ENCODE data around the gene PLEKHJ1. TPM values are rescaled to one million over a fixed set of nuclear protein-coding genes. Genes with fewer than 3 reads are reported as not detected.
A peak's percentile ranks its signal among the peaks of the same experiment; 100 is the strongest.

Gene PLEKHJ1
- total and polyA plus RNA-seq, 2 of the 13 experiments (the other 11 are each of a cell fraction or from before 2014, with no cell fraction given) = 70.5 to 130 TPM

DNA sequence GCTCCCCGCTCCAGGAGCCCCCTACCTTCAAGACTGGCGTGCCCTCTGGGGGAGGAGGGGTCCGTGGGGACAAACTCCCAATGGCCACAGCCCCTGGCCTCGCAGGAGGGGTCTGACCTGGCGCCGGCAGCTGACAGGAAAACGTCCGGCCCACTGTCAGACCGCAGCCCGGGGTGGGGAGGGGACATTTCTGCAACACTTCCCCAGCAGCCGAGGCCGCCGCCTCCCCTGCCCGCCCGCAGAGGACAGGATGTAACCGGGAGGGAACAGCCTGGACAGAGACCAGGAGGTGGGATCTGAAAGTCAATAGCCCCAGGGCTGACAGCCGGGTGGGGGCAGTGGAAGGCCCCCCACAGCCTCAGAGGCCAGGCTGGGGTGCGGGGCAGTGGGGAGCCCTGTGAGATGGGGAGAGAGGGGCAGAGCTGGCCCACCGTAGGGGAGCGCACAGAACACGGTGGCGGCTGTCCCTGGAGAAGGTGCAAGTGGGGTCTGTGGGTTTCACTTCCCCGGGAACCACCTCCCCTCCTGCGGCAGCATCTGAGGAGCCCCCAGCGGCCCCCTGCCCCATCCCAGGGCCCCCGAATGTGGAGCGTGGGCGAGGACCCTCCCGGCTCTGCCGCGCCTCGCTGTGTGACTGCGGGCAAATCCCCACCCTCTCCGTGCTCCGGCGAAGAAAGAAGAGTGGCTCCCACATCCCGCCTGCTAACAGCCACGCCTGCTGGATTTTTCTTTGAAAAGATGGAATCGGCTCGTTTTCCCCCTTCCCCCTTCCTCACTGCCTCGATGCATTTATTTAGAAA, 46.1 kb upstream of the PLEKHJ1 start, which contains the start of gene PEAK3 (continued):
- TF ChIP-seq SAP130 (CRISPR knock-in tag; IDR thresholded peaks at IDR 0.05; ENCODE audit: low read depth) = peak; percentile 49; the same call in 1 of the 2 replicates
- no peak for TF ChIP-seq DNMT1 (CRISPR knock-in tag; IDR thresholded peaks at IDR 0.05)
- TF ChIP-seq MATR3 (CRISPR knock-in tag; IDR thresholded peaks at IDR 0.05) = no peak
- TF ChIP-seq TP53 (CRISPR knock-in tag; conservative IDR thresholded peaks at IDR 0.05) = no peak
- TF ChIP-seq MED13 (CRISPR knock-in tag; IDR thresholded peaks at IDR 0.05) = no peak
- TF ChIP-seq, protein P1, sequence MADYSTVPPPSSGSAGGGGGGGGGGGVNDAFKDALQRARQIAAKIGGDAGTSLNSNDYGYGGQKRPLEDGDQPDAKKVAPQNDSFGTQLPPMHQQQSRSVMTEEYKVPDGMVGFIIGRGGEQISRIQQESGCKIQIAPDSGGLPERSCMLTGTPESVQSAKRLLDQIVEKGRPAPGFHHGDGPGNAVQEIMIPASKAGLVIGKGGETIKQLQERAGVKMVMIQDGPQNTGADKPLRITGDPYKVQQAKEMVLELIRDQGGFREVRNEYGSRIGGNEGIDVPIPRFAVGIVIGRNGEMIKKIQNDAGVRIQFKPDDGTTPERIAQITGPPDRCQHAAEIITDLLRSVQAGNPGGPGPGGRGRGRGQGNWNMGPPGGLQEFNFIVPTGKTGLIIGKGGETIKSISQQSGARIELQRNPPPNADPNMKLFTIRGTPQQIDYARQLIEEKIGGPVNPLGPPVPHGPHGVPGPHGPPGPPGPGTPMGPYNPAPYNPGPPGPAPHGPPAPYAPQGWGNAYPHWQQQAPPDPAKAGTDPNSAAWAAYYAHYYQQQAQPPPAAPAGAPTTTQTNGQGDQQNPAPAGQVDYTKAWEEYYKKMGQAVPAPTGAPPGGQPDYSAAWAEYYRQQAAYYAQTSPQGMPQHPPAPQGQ (CRISPR knock-in tag; IDR thresholded peaks at IDR 0.05; ENCODE audit: borderline replicate concordance) = no peak
- no peak for TF ChIP-seq ZC3H13 (CRISPR knock-in tag; IDR thresholded peaks at IDR 0.05)
- TF ChIP-seq, protein P2, sequence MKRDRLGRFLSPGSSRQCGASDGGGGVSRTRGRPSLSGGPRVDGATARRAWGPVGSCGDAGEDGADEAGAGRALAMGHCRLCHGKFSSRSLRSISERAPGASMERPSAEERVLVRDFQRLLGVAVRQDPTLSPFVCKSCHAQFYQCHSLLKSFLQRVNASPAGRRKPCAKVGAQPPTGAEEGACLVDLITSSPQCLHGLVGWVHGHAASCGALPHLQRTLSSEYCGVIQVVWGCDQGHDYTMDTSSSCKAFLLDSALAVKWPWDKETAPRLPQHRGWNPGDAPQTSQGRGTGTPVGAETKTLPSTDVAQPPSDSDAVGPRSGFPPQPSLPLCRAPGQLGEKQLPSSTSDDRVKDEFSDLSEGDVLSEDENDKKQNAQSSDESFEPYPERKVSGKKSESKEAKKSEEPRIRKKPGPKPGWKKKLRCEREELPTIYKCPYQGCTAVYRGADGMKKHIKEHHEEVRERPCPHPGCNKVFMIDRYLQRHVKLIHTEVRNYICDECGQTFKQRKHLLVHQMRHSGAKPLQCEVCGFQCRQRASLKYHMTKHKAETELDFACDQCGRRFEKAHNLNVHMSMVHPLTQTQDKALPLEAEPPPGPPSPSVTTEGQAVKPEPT (CRISPR knock-in tag; IDR thresholded peaks at IDR 0.05; ENCODE audit: low read depth) = no peak
- TF ChIP-seq, protein P3, sequence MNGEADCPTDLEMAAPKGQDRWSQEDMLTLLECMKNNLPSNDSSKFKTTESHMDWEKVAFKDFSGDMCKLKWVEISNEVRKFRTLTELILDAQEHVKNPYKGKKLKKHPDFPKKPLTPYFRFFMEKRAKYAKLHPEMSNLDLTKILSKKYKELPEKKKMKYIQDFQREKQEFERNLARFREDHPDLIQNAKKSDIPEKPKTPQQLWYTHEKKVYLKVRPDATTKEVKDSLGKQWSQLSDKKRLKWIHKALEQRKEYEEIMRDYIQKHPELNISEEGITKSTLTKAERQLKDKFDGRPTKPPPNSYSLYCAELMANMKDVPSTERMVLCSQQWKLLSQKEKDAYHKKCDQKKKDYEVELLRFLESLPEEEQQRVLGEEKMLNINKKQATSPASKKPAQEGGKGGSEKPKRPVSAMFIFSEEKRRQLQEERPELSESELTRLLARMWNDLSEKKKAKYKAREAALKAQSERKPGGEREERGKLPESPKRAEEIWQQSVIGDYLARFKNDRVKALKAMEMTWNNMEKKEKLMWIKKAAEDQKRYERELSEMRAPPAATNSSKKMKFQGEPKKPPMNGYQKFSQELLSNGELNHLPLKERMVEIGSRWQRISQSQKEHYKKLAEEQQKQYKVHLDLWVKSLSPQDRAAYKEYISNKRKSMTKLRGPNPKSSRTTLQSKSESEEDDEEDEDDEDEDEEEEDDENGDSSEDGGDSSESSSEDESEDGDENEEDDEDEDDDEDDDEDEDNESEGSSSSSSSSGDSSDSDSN (CRISPR knock-in tag; IDR thresholded peaks at IDR 0.05) = peak; percentile 87
- no peak for TF ChIP-seq IRF1 (CRISPR knock-in tag; IDR thresholded peaks at IDR 0.05; ENCODE audit: low read depth)
- TF ChIP-seq NFKB2 (CRISPR knock-in tag; IDR thresholded peaks at IDR 0.05; ENCODE audit: borderline replicate concordance) = no peak
- no peak for TF ChIP-seq HINFP (CRISPR knock-in tag; IDR thresholded peaks at IDR 0.05; ENCODE audit: low read depth)
- TF ChIP-seq ZNF432 (CRISPR knock-in tag; IDR thresholded peaks at IDR 0.05; ENCODE audit: borderline replicate concordance) = no peak
- TF ChIP-seq, protein P4, sequence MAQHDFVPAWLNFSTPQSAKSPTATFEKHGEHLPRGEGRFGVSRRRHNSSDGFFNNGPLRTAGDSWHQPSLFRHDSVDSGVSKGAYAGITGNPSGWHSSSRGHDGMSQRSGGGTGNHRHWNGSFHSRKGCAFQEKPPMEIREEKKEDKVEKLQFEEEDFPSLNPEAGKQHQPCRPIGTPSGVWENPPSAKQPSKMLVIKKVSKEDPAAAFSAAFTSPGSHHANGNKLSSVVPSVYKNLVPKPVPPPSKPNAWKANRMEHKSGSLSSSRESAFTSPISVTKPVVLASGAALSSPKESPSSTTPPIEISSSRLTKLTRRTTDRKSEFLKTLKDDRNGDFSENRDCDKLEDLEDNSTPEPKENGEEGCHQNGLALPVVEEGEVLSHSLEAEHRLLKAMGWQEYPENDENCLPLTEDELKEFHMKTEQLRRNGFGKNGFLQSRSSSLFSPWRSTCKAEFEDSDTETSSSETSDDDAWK (CRISPR knock-in tag; IDR thresholded peaks at IDR 0.05) = no peak
- TF ChIP-seq NFE2 (CRISPR knock-in tag; IDR thresholded peaks at IDR 0.05) = no peak
- no peak for TF ChIP-seq PHF8 (CRISPR knock-in tag; IDR thresholded peaks at IDR 0.05)
- TF ChIP-seq KDM5A (IDR thresholded peaks at IDR 0.05; ENCODE audit: borderline replicate concordance, low read length) = no peak
- TF ChIP-seq, protein P5, sequence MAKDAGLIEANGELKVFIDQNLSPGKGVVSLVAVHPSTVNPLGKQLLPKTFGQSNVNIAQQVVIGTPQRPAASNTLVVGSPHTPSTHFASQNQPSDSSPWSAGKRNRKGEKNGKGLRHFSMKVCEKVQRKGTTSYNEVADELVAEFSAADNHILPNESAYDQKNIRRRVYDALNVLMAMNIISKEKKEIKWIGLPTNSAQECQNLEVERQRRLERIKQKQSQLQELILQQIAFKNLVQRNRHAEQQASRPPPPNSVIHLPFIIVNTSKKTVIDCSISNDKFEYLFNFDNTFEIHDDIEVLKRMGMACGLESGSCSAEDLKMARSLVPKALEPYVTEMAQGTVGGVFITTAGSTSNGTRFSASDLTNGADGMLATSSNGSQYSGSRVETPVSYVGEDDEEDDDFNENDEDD (CRISPR knock-in tag; IDR thresholded peaks at IDR 0.05; ENCODE audit: borderline replicate concordance) = no peak
